Colonic mucosa (tissue), 4 donors: ENCODE measurements around the gene RHOBTB3. TPM values are rescaled to one million over a fixed set of nuclear protein-coding genes. Genes with fewer than 3 reads are reported as not detected.

ENCODE experiments used
- DNase-seq: peaks from one replicate; pipeline ENCODE4 v3.0.0-alpha.2; 2020
- H3K27ac ChIP-seq: fragments of 200-600 bp; one replicate; pipeline ENCODE4 v1.8.0; 2021
- H3K27me3 ChIP-seq: fragments of 200-600 bp; one replicate; pipeline ENCODE4 v1.8.0; 2021
- H3K36me3 ChIP-seq: fragments of 200-600 bp; one replicate; pipeline ENCODE4 v1.8.0; 2021
- H3K4me1 ChIP-seq: fragments of 200-600 bp; one replicate; pipeline ENCODE4 v1.8.0; 2021; ENCODE audit warnings: mild to moderate bottlenecking
- H3K4me3 ChIP-seq: fragments of 200-600 bp; one replicate; pipeline ENCODE4 v1.8.0; 2021
- H3K9ac ChIP-seq, 2 donors: one replicate each; pipeline ENCODE4 v1.7.0; 2013; ENCODE audit warnings: control low read depth in 2 of 2, low read depth in 2 of 2, low read length in 2 of 2
- H3K9me3 ChIP-seq: fragments of 200-600 bp; one replicate; pipeline ENCODE4 v1.8.0; 2021
- intact Hi-C: fragments of 100-400 bp; cut with DNase I; formaldehyde crosslinking; loops from one replicate; pipeline ENCODE4 v1.14.1; 2022
- total RNA-seq, 2 donors: library from RNA; stranded (reverse); fragmentation: NEBNext Ultra II Directional in 1 of 2; extraction: Animal tissue kit (Norgen Biotek cat#: 25700) in 1 of 2; gene quantifications; one replicate each; pipeline ENCODE4 v1.2.1, GENCODE V29; 2021
- TF ChIP-seq, protein P1 (sequence below): fragments of 200-600 bp; IDR thresholded peaks from one replicate; pipeline ENCODE4 v1.8.0; 2022; ENCODE audit warnings: antibody characterized with exemption, mild to moderate bottlenecking
- donor health status: healthy.
- donor health status: DM: no; HTN: no; CAD: no.
- donor health status: DM: no; HTN: no; CAD: no.

RHOBTB3 gene, protein sequence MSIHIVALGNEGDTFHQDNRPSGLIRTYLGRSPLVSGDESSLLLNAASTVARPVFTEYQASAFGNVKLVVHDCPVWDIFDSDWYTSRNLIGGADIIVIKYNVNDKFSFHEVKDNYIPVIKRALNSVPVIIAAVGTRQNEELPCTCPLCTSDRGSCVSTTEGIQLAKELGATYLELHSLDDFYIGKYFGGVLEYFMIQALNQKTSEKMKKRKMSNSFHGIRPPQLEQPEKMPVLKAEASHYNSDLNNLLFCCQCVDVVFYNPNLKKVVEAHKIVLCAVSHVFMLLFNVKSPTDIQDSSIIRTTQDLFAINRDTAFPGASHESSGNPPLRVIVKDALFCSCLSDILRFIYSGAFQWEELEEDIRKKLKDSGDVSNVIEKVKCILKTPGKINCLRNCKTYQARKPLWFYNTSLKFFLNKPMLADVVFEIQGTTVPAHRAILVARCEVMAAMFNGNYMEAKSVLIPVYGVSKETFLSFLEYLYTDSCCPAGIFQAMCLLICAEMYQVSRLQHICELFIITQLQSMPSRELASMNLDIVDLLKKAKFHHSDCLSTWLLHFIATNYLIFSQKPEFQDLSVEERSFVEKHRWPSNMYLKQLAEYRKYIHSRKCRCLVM
- 10 to 100 TPM; 50.0 to 59.0 TPM for total RNA-seq

DNA sequence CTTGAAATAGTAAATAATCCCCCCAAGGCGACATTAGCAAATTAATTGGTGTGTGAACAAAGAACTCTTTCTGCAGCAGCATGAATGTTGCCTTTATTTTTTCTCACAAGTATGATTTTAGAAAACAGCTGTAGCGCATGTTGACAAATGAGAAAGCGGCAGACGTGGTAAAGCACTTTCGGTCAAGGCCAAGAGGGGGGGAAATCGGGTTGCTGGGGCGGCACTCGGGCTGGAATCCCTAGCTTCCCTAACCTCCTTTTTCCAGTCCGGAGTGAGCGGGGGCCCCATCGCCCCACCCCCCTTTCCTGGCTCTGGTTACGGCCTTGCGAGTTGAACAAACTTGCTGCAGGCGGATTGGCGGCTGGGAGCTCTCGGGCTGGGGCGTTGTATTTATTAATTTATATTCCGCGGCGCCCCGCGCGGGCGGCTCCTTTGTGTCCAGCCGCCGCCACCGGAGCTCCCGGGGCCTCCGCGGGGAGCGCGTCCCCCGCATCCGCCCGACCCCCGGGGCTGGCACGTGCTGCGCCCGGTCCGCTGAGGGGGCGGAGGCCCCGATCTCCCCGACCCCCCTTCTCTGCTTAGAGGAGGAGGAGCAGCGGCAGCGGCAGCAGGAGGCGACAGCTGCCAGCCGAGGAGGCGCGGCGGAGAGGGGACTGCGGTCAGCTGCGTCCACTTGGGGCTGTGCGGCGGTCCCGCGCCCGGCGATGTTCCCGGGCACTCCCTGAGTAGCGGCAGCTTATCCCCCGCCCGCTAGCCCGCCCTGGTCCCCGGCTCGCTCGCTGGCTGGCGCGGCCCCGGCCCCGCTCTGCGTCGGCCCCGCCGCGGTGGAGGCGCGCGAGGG, at the start of gene RHOBTB3:
TSS of gene RHOBTB3 (plus strand) at position 607 of the 841 bp plus-strand sequence. CDS start 347 bp downstream, outside the sequence.
- TF ChIP-seq, protein P1, sequence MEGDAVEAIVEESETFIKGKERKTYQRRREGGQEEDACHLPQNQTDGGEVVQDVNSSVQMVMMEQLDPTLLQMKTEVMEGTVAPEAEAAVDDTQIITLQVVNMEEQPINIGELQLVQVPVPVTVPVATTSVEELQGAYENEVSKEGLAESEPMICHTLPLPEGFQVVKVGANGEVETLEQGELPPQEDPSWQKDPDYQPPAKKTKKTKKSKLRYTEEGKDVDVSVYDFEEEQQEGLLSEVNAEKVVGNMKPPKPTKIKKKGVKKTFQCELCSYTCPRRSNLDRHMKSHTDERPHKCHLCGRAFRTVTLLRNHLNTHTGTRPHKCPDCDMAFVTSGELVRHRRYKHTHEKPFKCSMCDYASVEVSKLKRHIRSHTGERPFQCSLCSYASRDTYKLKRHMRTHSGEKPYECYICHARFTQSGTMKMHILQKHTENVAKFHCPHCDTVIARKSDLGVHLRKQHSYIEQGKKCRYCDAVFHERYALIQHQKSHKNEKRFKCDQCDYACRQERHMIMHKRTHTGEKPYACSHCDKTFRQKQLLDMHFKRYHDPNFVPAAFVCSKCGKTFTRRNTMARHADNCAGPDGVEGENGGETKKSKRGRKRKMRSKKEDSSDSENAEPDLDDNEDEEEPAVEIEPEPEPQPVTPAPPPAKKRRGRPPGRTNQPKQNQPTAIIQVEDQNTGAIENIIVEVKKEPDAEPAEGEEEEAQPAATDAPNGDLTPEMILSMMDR: no peak
- Histone ChIP-seq H3K27ac (peak within 1 kb of the TSS; percentile 84), H3K9me3 (no peaks in the 10 kb centered on the region), H3K27me3 (no peaks in the 10 kb centered on the region), H3K4me3 (peak within 1 kb of the TSS; percentile 61), H3K36me3 (no peaks in the 10 kb centered on the region), H3K4me1 (peaks cover 6% of the 10 kb centered on the region), H3K9ac (peak within 1 kb of the TSS; percentile 91 to 98)
- intact Hi-C loops: loop anchor here (10.0 kb wide), 1 partner anchor 66 kb away; no protein-coding TSS in a partner anchor
- DNase-seq: peak; percentile 93

DNA sequence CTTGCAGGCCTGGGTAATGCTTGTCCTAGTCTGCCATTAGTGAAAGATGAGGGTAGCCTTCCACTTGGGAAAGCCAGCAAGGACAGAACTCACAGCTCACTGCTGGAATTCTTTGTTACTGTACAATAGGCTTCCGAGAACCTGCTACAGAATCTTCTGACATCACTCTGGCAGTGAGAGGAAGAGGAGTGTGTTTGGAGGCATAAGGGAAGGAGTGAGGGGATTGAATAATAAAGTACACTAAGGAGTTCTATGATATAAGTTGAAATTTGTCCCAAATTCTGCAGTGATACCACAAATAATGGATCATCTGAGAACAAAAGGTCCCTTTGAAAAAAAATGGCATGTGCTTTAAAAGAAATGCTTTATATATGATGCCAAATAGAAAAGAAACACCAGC, 48.2 kb upstream of the RHOBTB3 start, which contains the start of gene SPATA9:
TSS of gene SPATA9 (minus strand) at position 101 of the 400 bp plus-strand sequence. CDS start 137 bp downstream, outside the sequence.
- H3K36me3 ChIP-seq: no peaks in the 10 kb centered on the region
- intact Hi-C loops: no loop called here
- H3K27ac ChIP-seq: no peak within 1 kb of the TSS
- TF ChIP-seq, protein P1: no peak
- no peak within 1 kb of the TSS for H3K4me3 ChIP-seq
- DNase-seq: no peak
- H3K9ac ChIP-seq: no peak within 1 kb of the TSS
- no peaks in the 10 kb centered on the region for H3K9me3 ChIP-seq
- no peaks in the 10 kb centered on the region for H3K27me3 ChIP-seq
- H3K4me1 ChIP-seq: no peaks in the 10 kb centered on the region

DNA sequence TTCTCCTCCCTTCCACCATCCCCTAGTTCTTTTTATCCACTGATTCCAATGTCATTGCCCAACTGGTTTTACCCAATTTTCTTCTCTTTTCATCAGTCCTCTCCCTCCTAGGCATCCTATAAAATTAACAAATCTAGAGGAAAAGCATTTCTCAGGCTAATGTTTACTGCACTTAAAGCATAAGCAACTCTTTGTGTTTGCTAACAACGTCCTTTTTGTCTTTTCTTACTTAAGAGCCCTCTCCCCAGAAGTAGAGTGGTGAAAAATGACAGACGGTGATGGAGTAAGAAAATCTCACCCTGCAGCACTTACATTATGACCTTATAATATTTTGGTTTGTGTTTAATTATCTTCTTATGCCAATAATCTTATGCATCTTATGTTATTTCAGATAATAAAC, 46.8 kb upstream of the RHOBTB3 start:
- no peak for DNase-seq
- no peaks in the 10 kb centered on the region for H3K9me3 ChIP-seq
- H3K4me3 ChIP-seq: no peak overlapping the region
- no peak overlapping the region for H3K27ac ChIP-seq
- H3K4me1 ChIP-seq: no peaks in the 10 kb centered on the region
- intact Hi-C loops: no loop called here
- no peaks in the 10 kb centered on the region for H3K36me3 ChIP-seq
- no peaks in the 10 kb centered on the region for H3K27me3 ChIP-seq
- no peak overlapping the region for H3K9ac ChIP-seq
- TF ChIP-seq, protein P1: no peak

DNA sequence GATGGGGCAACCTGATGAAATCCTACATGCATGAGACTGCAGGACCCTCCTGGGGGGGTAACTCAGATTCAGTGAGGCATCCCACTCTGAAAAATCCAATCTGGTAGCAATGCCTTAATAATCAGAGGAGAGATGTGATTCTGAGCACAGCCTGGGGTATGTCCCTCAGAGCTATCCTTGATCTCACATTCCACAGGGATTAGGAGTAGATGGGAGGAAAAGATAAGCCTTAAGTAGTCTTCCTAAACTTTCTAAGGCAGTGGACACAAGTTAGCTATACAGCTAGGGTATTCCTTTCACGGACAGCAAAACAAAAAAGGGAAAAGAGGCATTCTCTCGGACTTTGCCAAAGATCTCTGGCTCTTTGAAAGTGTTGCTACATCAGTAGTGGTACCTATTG, 44.5 kb upstream of the RHOBTB3 start:
- H3K4me3 ChIP-seq: no peak overlapping the region
- no peak overlapping the region for H3K27ac ChIP-seq
- H3K27me3 ChIP-seq: no peaks in the 10 kb centered on the region
- intact Hi-C loops: no loop called here
- H3K4me1 ChIP-seq: no peaks in the 10 kb centered on the region
- TF ChIP-seq, protein P1: no peak
- no peaks in the 10 kb centered on the region for H3K9me3 ChIP-seq
- no peak for DNase-seq
- H3K9ac ChIP-seq: no peak overlapping the region
- no peaks in the 10 kb centered on the region for H3K36me3 ChIP-seq

DNA sequence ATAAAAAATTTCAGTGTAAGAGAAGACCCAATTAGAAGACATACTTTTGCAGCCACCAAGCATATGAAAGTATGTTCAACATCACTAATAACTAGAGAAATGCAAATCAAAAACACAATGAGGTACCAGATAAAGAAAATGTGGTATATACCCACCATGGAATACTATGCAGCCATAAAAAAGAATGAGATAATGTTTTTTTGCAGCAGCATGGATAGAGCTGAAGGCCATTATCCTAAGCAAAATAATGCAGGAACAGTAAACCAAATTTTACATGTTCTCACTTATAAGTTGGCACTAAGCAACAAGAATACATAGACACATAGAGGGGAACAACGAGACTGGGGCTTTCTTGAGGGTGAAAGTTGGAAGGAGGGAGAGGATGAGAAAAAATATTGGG, 41.5 kb upstream of the RHOBTB3 start:
- no peaks in the 10 kb centered on the region for H3K9me3 ChIP-seq
- no peaks in the 10 kb centered on the region for H3K4me1 ChIP-seq
- no peaks in the 10 kb centered on the region for H3K36me3 ChIP-seq
- H3K27ac ChIP-seq: no peak overlapping the region
- no peak for DNase-seq
- TF ChIP-seq, protein P1: no peak
- no peaks in the 10 kb centered on the region for H3K27me3 ChIP-seq
- no peak overlapping the region for H3K9ac ChIP-seq
- H3K4me3 ChIP-seq: no peak overlapping the region
- intact Hi-C loops: no loop called here
